ENCODE data around the gene EIF4B. TPM values are rescaled to one million over a fixed set of nuclear protein-coding genes. Genes with fewer than 3 reads are reported as not detected.

The EIF4B gene
- total RNA-seq, 2 experiments from 2014 or later: 385 to 474 TPM

Small RNA genes within 50 kb of the gene (microRNA-seq; reads per million reads assigned to microRNA genes)
- not detected for gene MIR6757 (ENCODE audit: borderline microRNAs expressed, borderline replicate concordance)

Other genes with a start within 250 kb of the EIF4B start
- not detected for gene KRT76, start 229.1 kb upstream of the EIF4B start, total RNA-seq
- not detected for gene KRT3, start 210.3 kb upstream of the EIF4B start, total RNA-seq
- not detected for gene KRT4, start 192.3 kb upstream of the EIF4B start, total RNA-seq
- gene KRT79, start 172.1 kb upstream of the EIF4B start, total RNA-seq: not detected
- gene KRT78, start 157.5 kb upstream of the EIF4B start, total RNA-seq: not detected
- under 1 TPM; 0.15 to 0.57 TPM for gene KRT8, start 101.4 kb upstream of the EIF4B start, total RNA-seq
- 1 to 10 TPM in 1 of 2 experiments, under 1 TPM in 1; 0.65 to 1.3 TPM for gene KRT18, start 57.3 kb upstream of the EIF4B start, total RNA-seq
- gene TNS2, start 43.6 kb downstream of the EIF4B start, total RNA-seq: 1 to 10 TPM in 1 of 2 experiments, under 1 TPM in 1; 0.92 to 1.8 TPM
- gene SPRYD3, start 72.9 kb downstream of the EIF4B start, total RNA-seq: 10 to 100 TPM; 19.0 to 20.2 TPM
- under 1 TPM in 1 of 2 experiments, not detected in 1; 0.37 TPM for gene IGFBP6, start 91.2 kb downstream of the EIF4B start, total RNA-seq
- 1 to 10 TPM; 1.0 to 1.7 TPM for gene SOAT2, start 97.0 kb downstream of the EIF4B start, total RNA-seq
- 10 to 100 TPM; 38.9 to 44.1 TPM for gene ZNF740, start 174.3 kb downstream of the EIF4B start, total RNA-seq
- gene CSAD, start 174.5 kb downstream of the EIF4B start, total RNA-seq: 10 to 100 TPM; 33.3 to 34.7 TPM
- 100 to 1,000 TPM; 621 to 702 TPM for gene ITGB7, start 200.8 kb downstream of the EIF4B start, total RNA-seq
- 10 to 100 TPM; 58.3 to 59.7 TPM for gene RARG, start 225.8 kb downstream of the EIF4B start, total RNA-seq

All from activated CD4-positive, alpha-beta T cell treated with anti-CD3 and anti-CD28 coated beads, Interleukin-2, amount 10 ng/mL, durations not matched to agents 7 days and 5 days (primary cell).